Esophagus squamous epithelium (tissue), 4 donors: ENCODE results near the gene TMEM132D.
"Not testable (repeated sequence)": the region's sequence is repeated elsewhere in the genome, so short reads cannot be mapped to it uniquely, and the experiment has no call there.

ENCODE experiments used
- POLR2A ChIP-seq, 4 donors: fragments of 450-650 bp; IDR thresholded peaks; one replicate each; pipeline ENCODE4 v1.6.1; 2017; ENCODE audit warnings: antibody characterized with exemption in 4 of 4, mild to moderate bottlenecking in 4 of 4, moderate library complexity in 3 of 4
- TF ChIP-seq, protein P1 (sequence below), 6 experiments: fragments of 450-650 bp in 4 of 6; fragments of 200-600 bp in 2 of 6; sonication (generic) in 2 of 6; IDR thresholded peaks; one replicate each; pipeline ENCODE4 v1.5.1; 2016 to 2019; ENCODE audit warnings: antibody characterized with exemption in 6 of 6, mild to moderate bottlenecking in 4 of 6, moderate library complexity in 4 of 6

DNA sequence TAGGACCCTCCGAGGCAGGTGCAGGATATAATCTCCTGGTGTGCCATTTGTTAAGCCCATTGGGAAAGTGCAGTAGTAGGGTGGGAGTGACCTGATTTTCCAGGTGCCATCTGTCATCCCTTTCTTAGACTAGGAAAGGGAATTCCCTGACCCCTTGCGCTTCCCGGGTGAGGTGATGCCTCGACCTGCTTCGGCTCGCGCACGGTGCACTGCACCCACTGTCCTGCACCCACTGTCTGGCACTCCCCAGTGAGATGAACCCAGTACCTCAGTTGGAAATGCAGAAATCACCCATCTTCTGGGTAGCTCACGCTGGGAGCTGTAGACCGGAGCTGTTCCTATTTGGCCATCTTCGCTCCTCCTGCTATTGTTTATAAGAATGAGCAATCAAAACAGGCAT is 860.5 kb downstream of the TMEM132D start:
- TF ChIP-seq, protein P1, sequence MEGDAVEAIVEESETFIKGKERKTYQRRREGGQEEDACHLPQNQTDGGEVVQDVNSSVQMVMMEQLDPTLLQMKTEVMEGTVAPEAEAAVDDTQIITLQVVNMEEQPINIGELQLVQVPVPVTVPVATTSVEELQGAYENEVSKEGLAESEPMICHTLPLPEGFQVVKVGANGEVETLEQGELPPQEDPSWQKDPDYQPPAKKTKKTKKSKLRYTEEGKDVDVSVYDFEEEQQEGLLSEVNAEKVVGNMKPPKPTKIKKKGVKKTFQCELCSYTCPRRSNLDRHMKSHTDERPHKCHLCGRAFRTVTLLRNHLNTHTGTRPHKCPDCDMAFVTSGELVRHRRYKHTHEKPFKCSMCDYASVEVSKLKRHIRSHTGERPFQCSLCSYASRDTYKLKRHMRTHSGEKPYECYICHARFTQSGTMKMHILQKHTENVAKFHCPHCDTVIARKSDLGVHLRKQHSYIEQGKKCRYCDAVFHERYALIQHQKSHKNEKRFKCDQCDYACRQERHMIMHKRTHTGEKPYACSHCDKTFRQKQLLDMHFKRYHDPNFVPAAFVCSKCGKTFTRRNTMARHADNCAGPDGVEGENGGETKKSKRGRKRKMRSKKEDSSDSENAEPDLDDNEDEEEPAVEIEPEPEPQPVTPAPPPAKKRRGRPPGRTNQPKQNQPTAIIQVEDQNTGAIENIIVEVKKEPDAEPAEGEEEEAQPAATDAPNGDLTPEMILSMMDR (IDR thresholded peaks at IDR 0.05): not testable (repeated sequence)
- not testable (repeated sequence) for TF ChIP-seq POLR2A (IDR thresholded peaks at IDR 0.05)
